Astrocyte (in vitro differentiated cells and primary cell): ENCODE results near the gene C1orf94. TPM values are rescaled to one million over a fixed set of nuclear protein-coding genes. Genes with fewer than 3 reads are reported as not detected.

Experiments used
- DNase-seq: peaks from one replicate; pipeline ENCODE4 v3.0.0-alpha.2; 2010; ENCODE audit warnings: low read depth
- FAIRE-seq: peaks from 2 replicates; lab custom pipeline; 2011; peaks lifted over from hg19 to GRCh38; lab: Jason Lieb, UNC
- H2AFZ ChIP-seq: 2 replicates; pipeline ENCODE4 v1.6.0; 2012; ENCODE audit warnings: low read depth, low read length, inconsistent platforms
- H3K27ac ChIP-seq: 2 replicates; pipeline ENCODE4 v1.5.1; 2011; ENCODE audit warnings: low read depth, low read length, inconsistent platforms
- H3K27me3 ChIP-seq: 2 replicates; pipeline ENCODE4 v1.6.0; 2011; ENCODE audit warnings: low read length, inconsistent platforms; ENCODE audit not compliant: insufficient read depth
- H3K36me3 ChIP-seq: 2 replicates; pipeline ENCODE4 v1.5.1; 2011; ENCODE audit warnings: low read length, inconsistent platforms; ENCODE audit not compliant: insufficient read depth
- H3K4me1 ChIP-seq: 2 replicates; pipeline ENCODE4 v1.5.1; 2011; ENCODE audit warnings: low read length, inconsistent platforms; ENCODE audit not compliant: insufficient read depth
- H3K4me2 ChIP-seq: 2 replicates; pipeline ENCODE4 v1.6.0; 2012; ENCODE audit warnings: low read length, inconsistent platforms
- H3K4me3 ChIP-seq: 2 replicates; pipeline ENCODE4 v1.5.1; 2011; ENCODE audit warnings: low read depth, mild to moderate bottlenecking, low read length, inconsistent platforms; ENCODE audit not compliant: insufficient read depth
- H3K79me2 ChIP-seq: 2 replicates; pipeline ENCODE4 v1.6.0; 2012; ENCODE audit warnings: mild to moderate bottlenecking, low read length, inconsistent platforms; ENCODE audit not compliant: insufficient read depth
- H3K9ac ChIP-seq: 2 replicates; pipeline ENCODE4 v1.6.0; 2012; ENCODE audit warnings: mild to moderate bottlenecking, low read length, inconsistent platforms
- H3K9me3 ChIP-seq: 2 replicates; pipeline ENCODE4 v1.5.1; 2012; ENCODE audit warnings: low read depth, mild to moderate bottlenecking, low read length, inconsistent platforms; ENCODE audit not compliant: insufficient read depth
- H4K20me1 ChIP-seq: 2 replicates; pipeline ENCODE4 v1.6.0; 2012; ENCODE audit warnings: low read length, inconsistent platforms; ENCODE audit not compliant: insufficient read depth
- H3K27ac Mint-ChIP-seq: one replicate; pipeline ENCODE4 v1.8.0; 2021; ENCODE audit warnings: mild to moderate bottlenecking, mixed read lengths; ENCODE audit not compliant: unreplicated experiment
- H3K27me3 Mint-ChIP-seq: one replicate; pipeline ENCODE4 v1.8.0; 2021; ENCODE audit warnings: low read depth, mixed read lengths; ENCODE audit not compliant: unreplicated experiment
- H3K36me3 Mint-ChIP-seq: one replicate; pipeline ENCODE4 v1.8.0; 2021; ENCODE audit warnings: low read depth, mixed read lengths; ENCODE audit not compliant: unreplicated experiment
- H3K4me1 Mint-ChIP-seq: one replicate; pipeline ENCODE4 v1.8.0; 2021; ENCODE audit warnings: low read depth, mixed read lengths; ENCODE audit not compliant: unreplicated experiment
- H3K4me3 Mint-ChIP-seq: one replicate; pipeline ENCODE4 v1.8.0; 2021; ENCODE audit warnings: mild to moderate bottlenecking, moderate library complexity, mixed read lengths; ENCODE audit not compliant: unreplicated experiment
- H3K9me3 Mint-ChIP-seq: one replicate; pipeline ENCODE4 v1.8.0; 2021; ENCODE audit warnings: mild to moderate bottlenecking, mixed read lengths; ENCODE audit not compliant: unreplicated experiment
- CTCF ChIP-seq: IDR thresholded peaks from 2 replicates; pipeline ENCODE4 v1.5.1; 2011; ENCODE audit warnings: low read depth, mild to moderate bottlenecking, inconsistent platforms, low read length, moderate library complexity; ENCODE audit not compliant: insufficient read depth
- EZH2 ChIP-seq: IDR thresholded peaks from 2 replicates; pipeline ENCODE4 v1.6.1; 2012; ENCODE audit warnings: mild to moderate bottlenecking, low read length, inconsistent platforms; ENCODE audit not compliant: insufficient read depth
- total RNA-seq: library from RNA; stranded (reverse); gene quantifications from 2 replicates; pipeline ENCODE4 v1.2.1, GENCODE V29; 2021

C1orf94 gene
- total RNA-seq, 1 donor from 2014 or later, result 0.70 TPM

GRCh38 chr1:34147301-34147700 lies 29.4 kb upstream of the C1orf94 start:
- H3K4me2 ChIP-seq, result no peak overlapping the region
- H4K20me1 ChIP-seq, result peaks cover 78% of the 10 kb centered on the region
- H3K27ac ChIP-seq, result no peak overlapping the region
- H3K27ac Mint-ChIP-seq, result no peak overlapping the region
- no peak overlapping the region for H3K9ac ChIP-seq
- DNase-seq (no peak), FAIRE-seq (no peak)
- TF ChIP-seq EZH2 (no peak), CTCF (no peak)
- H3K9me3 Mint-ChIP-seq, result no peaks in the 10 kb centered on the region
- H3K79me2 ChIP-seq, result peaks cover 14% of the 10 kb centered on the region
- H3K4me1 Mint-ChIP-seq, result no peaks in the 10 kb centered on the region
- no peaks in the 10 kb centered on the region for H3K9me3 ChIP-seq
- H2AFZ ChIP-seq, result no peak overlapping the region
- no peaks in the 10 kb centered on the region for H3K36me3 ChIP-seq
- H3K27me3 Mint-ChIP-seq, result peaks cover 5% of the 10 kb centered on the region
- H3K36me3 Mint-ChIP-seq, result peaks cover 6% of the 10 kb centered on the region
- no peak overlapping the region for H3K4me3 ChIP-seq
- H3K4me1 ChIP-seq, result no peaks in the 10 kb centered on the region
- H3K27me3 ChIP-seq, result no peaks in the 10 kb centered on the region
- H3K4me3 Mint-ChIP-seq, result no peak overlapping the region

- H3K36me3 ChIP-seq, result no peaks in the 10 kb centered on the region
- Mint-ChIP-seq H3K36me3 (peaks cover 6% of the 10 kb centered on the region), H3K4me3 (no peak overlapping the region), H3K9me3 (no peaks in the 10 kb centered on the region), H3K27ac (no peak overlapping the region), H3K4me1 (no peaks in the 10 kb centered on the region), H3K27me3 (peaks cover 5% of the 10 kb centered on the region)
- TF ChIP-seq CTCF (no peak), EZH2 (no peak)
- peaks cover 72% of the 10 kb centered on the region for H4K20me1 ChIP-seq
- no peak for FAIRE-seq
- peaks cover 25% of the 10 kb centered on the region for H3K79me2 ChIP-seq
- no peak overlapping the region for H3K4me3 ChIP-seq
- no peak overlapping the region for H3K9ac ChIP-seq
- no peak overlapping the region for H2AFZ ChIP-seq
- H3K4me1 ChIP-seq, result no peaks in the 10 kb centered on the region
- H3K27me3 ChIP-seq, result no peaks in the 10 kb centered on the region
- no peaks in the 10 kb centered on the region for H3K9me3 ChIP-seq
- no peak overlapping the region for H3K27ac ChIP-seq
- no peak for DNase-seq
- H3K4me2 ChIP-seq, result no peak overlapping the region
Observed at GRCh38 chr1:34149501-34149900, 27.2 kb upstream of the C1orf94 start.

GRCh38 chr1:34153246-34153645 lies 23.5 kb upstream of the C1orf94 start:
- H3K27me3 Mint-ChIP-seq, result peaks cover 5% of the 10 kb centered on the region

More at GRCh38 chr1:34153246-34153645, 23.5 kb upstream of the C1orf94 start:
- H3K9me3 Mint-ChIP-seq, result no peaks in the 10 kb centered on the region
- Histone ChIP-seq H3K9me3 (no peaks in the 10 kb centered on the region), H3K4me2 (no peak overlapping the region), H3K4me1 (no peaks in the 10 kb centered on the region), H2AFZ (no peak overlapping the region), H3K4me3 (no peak overlapping the region), H3K27ac (no peak overlapping the region), H4K20me1 (peaks cover 71% of the 10 kb centered on the region), H3K36me3 (no peaks in the 10 kb centered on the region), H3K9ac (no peak overlapping the region), H3K79me2 (peaks cover 48% of the 10 kb centered on the region), H3K27me3 (no peaks in the 10 kb centered on the region)
- TF ChIP-seq CTCF (no peak), EZH2 (no peak)
- FAIRE-seq, result no peak
- peaks cover 3% of the 10 kb centered on the region for H3K36me3 Mint-ChIP-seq
- H3K27ac Mint-ChIP-seq, result no peak overlapping the region
- no peak for DNase-seq
- H3K4me1 Mint-ChIP-seq, result no peaks in the 10 kb centered on the region
- no peak overlapping the region for H3K4me3 Mint-ChIP-seq
